ENCODE measurements around the gene SORBS2.
"Not testable (repeated sequence)": the region's sequence is repeated elsewhere in the genome, so short reads cannot be mapped to it uniquely, and the experiment has no call there.

GRCh38 chr4:185707622-185708021 lies 104.4 kb downstream of the SORBS2 start:
- TF ChIP-seq REST (IDR thresholded peaks at IDR 0.05; ENCODE audit: borderline replicate concordance); CTCF (IDR thresholded peaks at IDR 0.05; ENCODE audit: poor library complexity, severe bottlenecking); POLR2AphosphoS5 (IDR thresholded peaks at IDR 0.05); EZH2 (IDR thresholded peaks at IDR 0.05; ENCODE audit: borderline replicate concordance, insufficient read depth, low read length, poor library complexity, severe bottlenecking); EP300 (conservative IDR thresholded peaks at IDR 0.05; ENCODE audit: poor library complexity, severe bottlenecking); TAF1 (IDR thresholded peaks at IDR 0.05; ENCODE audit: low read depth); RAD21 (conservative IDR thresholded peaks at IDR 0.05); SMC3 (conservative IDR thresholded peaks at IDR 0.05; ENCODE audit: poor library complexity); MXI1 (conservative IDR thresholded peaks at IDR 0.05; ENCODE audit: poor library complexity, severe bottlenecking): not testable (repeated sequence)
